Stimulated activated CD4-positive, alpha-beta T cell treated with anti-CD3 and anti-CD28 coated beads, Interleukin-1b, Interleukin-23, amount 100 ng/mL, for 48 hours (primary cell): ENCODE results near the gene KCNK15.
"Not testable (repeated sequence)": the region's sequence is repeated elsewhere in the genome, so short reads cannot be mapped to it uniquely, and the experiment has no call there.

Experiments used
- DNase-seq: peaks from one replicate; pipeline ENCODE4 v3.0.0-alpha.2; 2020

KCNK15 gene

GRCh38 chr20:44759595-44759994 is 13.9 kb downstream of the KCNK15 start:
- no peak for DNase-seq

GRCh38 chr20:44761423-44761822 is 15.8 kb downstream of the KCNK15 start:
- DNase-seq: no peak

GRCh38 chr20:44762466-44763140 is 16.9 kb downstream of the KCNK15 start:
- no peak for DNase-seq

- DNase-seq: not testable (repeated sequence)
Observed at GRCh38 chr20:44763798-44764197, 18.1 kb downstream of the KCNK15 start.

- no peak for DNase-seq
Observed at GRCh38 chr20:44765091-44765490, 19.4 kb downstream of the KCNK15 start.

- DNase-seq: no peak
Observed at GRCh38 chr20:44765701-44766347, 20.2 kb downstream of the KCNK15 start.

- DNase-seq: no peak
Observed at GRCh38 chr20:44768256-44768655, 22.6 kb downstream of the KCNK15 start.

GRCh38 chr20:44768854-44769480 is 23.3 kb downstream of the KCNK15 start:
- DNase-seq: no peak

- no peak for DNase-seq
Observed at GRCh38 chr20:44769481-44769863, 23.8 kb downstream of the KCNK15 start.

GRCh38 chr20:44770484-44771171 is 25.0 kb downstream of the KCNK15 start:
- DNase-seq: no peak

GRCh38 chr20:44771172-44771535 is 25.5 kb downstream of the KCNK15 start:
- no peak for DNase-seq

GRCh38 chr20:44772636-44773035 is 27.0 kb downstream of the KCNK15 start:
- DNase-seq: no peak

GRCh38 chr20:44773070-44773829 is 27.6 kb downstream of the KCNK15 start:
- DNase-seq: no peak

- DNase-seq: no peak
Observed at GRCh38 chr20:44776980-44777379, 31.3 kb downstream of the KCNK15 start.

GRCh38 chr20:44780226-44780625 is 34.6 kb downstream of the KCNK15 start:
- DNase-seq: peak; percentile 22

- DNase-seq: no peak
Observed at GRCh38 chr20:44781118-44781517, 35.5 kb downstream of the KCNK15 start.

GRCh38 chr20:44781791-44782190 is 36.1 kb downstream of the KCNK15 start:
- no peak for DNase-seq

- no peak for DNase-seq
Observed at GRCh38 chr20:44784688-44785087, 39.0 kb downstream of the KCNK15 start.

- no peak for DNase-seq
Observed at GRCh38 chr20:44785768-44786167, 40.1 kb downstream of the KCNK15 start.

- no peak for DNase-seq
Observed at GRCh38 chr20:44787299-44787698, 41.6 kb downstream of the KCNK15 start.

- DNase-seq: no peak
Observed at GRCh38 chr20:44788706-44789456, 43.2 kb downstream of the KCNK15 start.
